SK-N-SH treated with all-trans-retinoic acid at 6 μM for 48 hours (cell line): ENCODE measurements around the gene NIPAL4.

ENCODE experiments used
- ATAC-seq: fragments of 200-7000 bp; cut with Tn5 transposase; 3 replicates; pipeline ENCODE4 v1.9.1; 2020; ENCODE audit warnings: mild to moderate bottlenecking, moderate library complexity
- ARNTL ChIP-seq: fragments of 450-650 bp; formaldehyde crosslinking; IDR thresholded peaks from 2 replicates; pipeline ENCODE4 v1.5.0; 2020; ENCODE audit warnings: low read depth, mild to moderate bottlenecking, moderate library complexity, borderline replicate concordance
- CSDC2 ChIP-seq: fragments of 250-450 bp; sonication (Bioruptor Pico); IDR thresholded peaks from 2 replicates; pipeline ENCODE4 v1.5.0; 2020; ENCODE audit warnings: mild to moderate bottlenecking, moderate library complexity
- ESRRG ChIP-seq: fragments of 250-450 bp; sonication (Bioruptor Pico); IDR thresholded peaks from 2 replicates; pipeline ENCODE4 v1.6.1; 2021; ENCODE audit warnings: mild to moderate bottlenecking
- GLIS3 ChIP-seq: fragments of 250-450 bp; sonication (Bioruptor Pico); IDR thresholded peaks from 2 replicates; pipeline ENCODE4 v1.5.0; 2020; ENCODE audit warnings: mild to moderate bottlenecking, moderate library complexity
- ISL1 ChIP-seq: fragments of 250-450 bp; sonication (Bioruptor Pico); IDR thresholded peaks from 2 replicates; pipeline ENCODE4 v2.1.2; 2022; ENCODE audit warnings: mild to moderate bottlenecking, moderate library complexity
- OSR1 ChIP-seq: fragments of 250-450 bp; sonication (Bioruptor Pico); IDR thresholded peaks from 2 replicates; pipeline ENCODE4 v1.8.0; 2022; ENCODE audit warnings: moderate library complexity, mild to moderate bottlenecking, inconsistent platforms
- PATZ1 ChIP-seq: fragments of 250-450 bp; sonication (Bioruptor Pico); IDR thresholded peaks from 2 replicates; pipeline ENCODE4 v1.8.0; 2020; ENCODE audit warnings: mild to moderate bottlenecking, moderate library complexity, borderline replicate concordance
- PPARA ChIP-seq: fragments of 250-450 bp; sonication (Bioruptor Pico); IDR thresholded peaks from 2 replicates; pipeline ENCODE4 v1.5.0; 2020; ENCODE audit warnings: mild to moderate bottlenecking, borderline replicate concordance
- RARB ChIP-seq: fragments of 250-450 bp; sonication (Bioruptor Pico); IDR thresholded peaks from 2 replicates; pipeline ENCODE4 v1.8.0; 2021; ENCODE audit warnings: mild to moderate bottlenecking, moderate library complexity
- SNAI2 ChIP-seq: fragments of 250-450 bp; sonication (Bioruptor Pico); IDR thresholded peaks from 2 replicates; pipeline ENCODE4 v1.5.0; 2020; ENCODE audit warnings: mild to moderate bottlenecking, moderate library complexity
- TCF4 ChIP-seq: fragments of 250-450 bp; sonication (Bioruptor Pico); IDR thresholded peaks from 2 replicates; pipeline ENCODE4 v1.8.0; 2021; ENCODE audit warnings: mild to moderate bottlenecking, moderate library complexity, borderline replicate concordance
- ZC3H10 ChIP-seq: fragments of 250-450 bp; sonication (Bioruptor Pico); IDR thresholded peaks from 2 replicates; pipeline ENCODE4 v1.5.1; 2021; ENCODE audit warnings: mild to moderate bottlenecking, moderate library complexity
- ZFP30 ChIP-seq: fragments of 450-650 bp; formaldehyde crosslinking; IDR thresholded peaks from 2 replicates; pipeline ENCODE4 v1.5.0; 2022; ENCODE audit warnings: mild to moderate bottlenecking, moderate library complexity
- ZNF565 ChIP-seq: fragments of 450-650 bp; formaldehyde crosslinking; conservative IDR thresholded peaks from 2 replicates; pipeline ENCODE4 v1.5.0; 2020; ENCODE audit warnings: low read depth, mild to moderate bottlenecking, moderate library complexity
- ZNF70 ChIP-seq: fragments of 450-650 bp; formaldehyde crosslinking; IDR thresholded peaks from 2 replicates; pipeline ENCODE4 v1.5.0; 2020; ENCODE audit warnings: mild to moderate bottlenecking, moderate library complexity
- TF ChIP-seq, protein P1 (sequence below): fragments of 250-450 bp; sonication (Bioruptor Pico); IDR thresholded peaks from 2 replicates; pipeline ENCODE4 v1.8.0; 2021; ENCODE audit warnings: low read depth, mild to moderate bottlenecking, moderate library complexity, borderline replicate concordance
- TF ChIP-seq, protein P2 (sequence below): fragments of 250-450 bp; sonication (Bioruptor Pico); IDR thresholded peaks from 2 replicates; pipeline ENCODE4 v1.5.1; 2020; ENCODE audit warnings: low read depth, mild to moderate bottlenecking, moderate library complexity
- TF ChIP-seq, protein P3 (sequence below): fragments of 250-450 bp; sonication (Bioruptor Pico); IDR thresholded peaks from 2 replicates; pipeline ENCODE4 v1.5.1; 2021; ENCODE audit warnings: mild to moderate bottlenecking, moderate library complexity

NIPAL4 gene

DNA sequence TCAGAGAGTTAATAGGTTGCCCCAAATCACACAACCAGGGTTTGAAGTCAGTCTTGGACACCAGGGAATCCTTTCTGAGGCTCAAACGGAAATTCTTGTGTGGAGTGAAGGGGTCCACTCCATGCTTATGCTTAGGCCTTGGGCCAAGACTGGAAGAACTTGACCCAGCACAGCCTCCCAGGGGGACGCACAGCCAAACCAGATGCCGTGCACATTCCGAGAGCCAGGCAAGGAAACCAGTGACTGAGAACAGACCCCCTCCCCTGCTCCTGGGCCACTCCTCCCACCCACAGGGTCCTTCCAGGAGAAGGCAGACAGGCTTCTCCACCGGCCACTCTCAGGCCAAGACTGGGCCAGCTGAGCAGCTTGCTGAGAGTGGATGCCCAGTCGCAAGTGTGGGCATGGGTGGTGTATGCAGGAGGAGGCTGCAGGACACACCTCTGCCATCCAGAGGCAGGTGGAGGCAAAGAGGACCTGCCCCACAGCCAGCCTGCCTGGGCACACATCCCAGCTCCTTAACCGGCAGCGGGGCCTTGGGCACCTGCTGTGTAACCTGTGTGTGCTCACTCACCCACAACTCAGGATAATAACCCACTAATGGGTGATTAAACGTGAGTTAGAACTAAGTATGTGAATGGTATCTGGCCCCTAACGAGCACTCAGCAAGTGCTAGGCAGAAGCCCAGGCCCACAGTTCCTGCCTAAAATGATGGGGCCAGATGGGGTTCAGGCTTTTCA is 38.0 kb downstream of the NIPAL4 start (continued):
- TF ChIP-seq, protein P1, sequence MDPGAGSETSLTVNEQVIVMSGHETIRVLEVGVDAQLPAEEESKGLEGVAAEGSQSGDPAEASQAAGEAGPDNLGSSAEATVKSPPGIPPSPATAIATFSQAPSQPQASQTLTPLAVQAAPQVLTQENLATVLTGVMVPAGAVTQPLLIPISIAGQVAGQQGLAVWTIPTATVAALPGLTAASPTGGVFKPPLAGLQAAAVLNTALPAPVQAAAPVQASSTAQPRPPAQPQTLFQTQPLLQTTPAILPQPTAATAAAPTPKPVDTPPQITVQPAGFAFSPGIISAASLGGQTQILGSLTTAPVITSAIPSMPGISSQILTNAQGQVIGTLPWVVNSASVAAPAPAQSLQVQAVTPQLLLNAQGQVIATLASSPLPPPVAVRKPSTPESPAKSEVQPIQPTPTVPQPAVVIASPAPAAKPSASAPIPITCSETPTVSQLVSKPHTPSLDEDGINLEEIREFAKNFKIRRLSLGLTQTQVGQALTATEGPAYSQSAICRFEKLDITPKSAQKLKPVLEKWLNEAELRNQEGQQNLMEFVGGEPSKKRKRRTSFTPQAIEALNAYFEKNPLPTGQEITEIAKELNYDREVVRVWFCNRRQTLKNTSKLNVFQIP (CRISPR knock-in tag), result no peak
- no peak for TF ChIP-seq PPARA (CRISPR knock-in tag)

- no peak for ATAC-seq
Measured at GRCh38 chr5:157502143-157502647, 42.2 kb downstream of the NIPAL4 start.

DNA sequence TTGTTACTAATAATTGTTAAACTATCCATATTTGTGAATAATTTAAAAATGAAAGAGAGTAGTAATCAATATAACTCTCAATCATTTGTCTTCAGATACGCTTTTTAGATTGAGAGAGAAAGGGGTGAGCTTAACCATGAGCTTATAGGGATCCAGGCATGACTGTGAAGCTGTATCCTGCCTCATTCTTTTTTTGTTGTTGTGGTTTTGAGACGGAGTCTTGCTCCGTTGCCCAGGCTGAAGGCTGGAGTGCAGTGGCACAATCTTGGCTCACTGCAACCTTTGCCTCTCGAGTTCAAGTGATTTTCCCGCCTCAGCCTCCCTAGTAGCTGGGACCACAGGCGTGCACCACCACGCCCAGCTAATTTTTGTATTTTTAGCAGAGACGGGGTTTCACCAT is 44.0 kb downstream of the NIPAL4 start:
- ATAC-seq, result no peak
- TF ChIP-seq ARNTL (CRISPR knock-in tag) (no peak), GLIS3 (no peak), ZC3H10 (no peak), ESRRG (CRISPR knock-in tag) (no peak), ZNF565 (CRISPR knock-in tag) (no peak), OSR1 (CRISPR knock-in tag) (no peak), PPARA (CRISPR knock-in tag) (no peak), TCF4 (CRISPR knock-in tag) (no peak), ISL1 (CRISPR knock-in tag) (no peak), CSDC2 (CRISPR knock-in tag) (no peak), SNAI2 (CRISPR knock-in tag) (no peak), ZNF70 (CRISPR knock-in tag) (no peak), ZFP30 (CRISPR knock-in tag) (no peak), RARB (CRISPR knock-in tag) (no peak), PATZ1 (no peak)
- TF ChIP-seq, protein P2, sequence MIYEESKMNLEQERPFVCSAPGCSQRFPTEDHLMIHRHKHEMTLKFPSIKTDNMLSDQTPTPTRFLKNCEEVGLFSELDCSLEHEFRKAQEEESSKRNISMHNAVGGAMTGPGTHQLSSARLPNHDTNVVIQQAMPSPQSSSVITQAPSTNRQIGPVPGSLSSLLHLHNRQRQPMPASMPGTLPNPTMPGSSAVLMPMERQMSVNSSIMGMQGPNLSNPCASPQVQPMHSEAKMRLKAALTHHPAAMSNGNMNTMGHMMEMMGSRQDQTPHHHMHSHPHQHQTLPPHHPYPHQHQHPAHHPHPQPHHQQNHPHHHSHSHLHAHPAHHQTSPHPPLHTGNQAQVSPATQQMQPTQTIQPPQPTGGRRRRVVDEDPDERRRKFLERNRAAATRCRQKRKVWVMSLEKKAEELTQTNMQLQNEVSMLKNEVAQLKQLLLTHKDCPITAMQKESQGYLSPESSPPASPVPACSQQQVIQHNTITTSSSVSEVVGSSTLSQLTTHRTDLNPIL, result no peak
- TF ChIP-seq, protein P1 (CRISPR knock-in tag), result no peak
- TF ChIP-seq, protein P3, sequence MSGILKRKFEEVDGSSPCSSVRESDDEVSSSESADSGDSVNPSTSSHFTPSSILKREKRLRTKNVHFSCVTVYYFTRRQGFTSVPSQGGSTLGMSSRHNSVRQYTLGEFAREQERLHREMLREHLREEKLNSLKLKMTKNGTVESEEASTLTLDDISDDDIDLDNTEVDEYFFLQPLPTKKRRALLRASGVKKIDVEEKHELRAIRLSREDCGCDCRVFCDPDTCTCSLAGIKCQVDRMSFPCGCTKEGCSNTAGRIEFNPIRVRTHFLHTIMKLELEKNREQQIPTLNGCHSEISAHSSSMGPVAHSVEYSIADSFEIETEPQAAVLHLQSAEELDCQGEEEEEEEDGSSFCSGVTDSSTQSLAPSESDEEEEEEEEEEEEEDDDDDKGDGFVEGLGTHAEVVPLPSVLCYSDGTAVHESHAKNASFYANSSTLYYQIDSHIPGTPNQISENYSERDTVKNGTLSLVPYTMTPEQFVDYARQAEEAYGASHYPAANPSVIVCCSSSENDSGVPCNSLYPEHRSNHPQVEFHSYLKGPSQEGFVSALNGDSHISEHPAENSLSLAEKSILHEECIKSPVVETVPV (CRISPR knock-in tag), result no peak

More at GRCh38 chr5:157502143-157502647, 42.2 kb downstream of the NIPAL4 start:
- TF ChIP-seq PPARA (CRISPR knock-in tag) (no peak), ARNTL (CRISPR knock-in tag) (no peak), PATZ1 (no peak), CSDC2 (CRISPR knock-in tag) (no peak)
- TF ChIP-seq, protein P3 (CRISPR knock-in tag), result no peak
